NK-92 (cell line): Measurements from ENCODE around the gene SMARCC1.
"Not testable (repeated sequence)": the region's sequence is repeated elsewhere in the genome, so short reads cannot be mapped to it uniquely, and the experiment has no call there.

Experiments used
- DNase-seq: peaks from one replicate; lab custom pipeline; 2025; ENCODE audit not compliant: unreplicated experiment; lab: John Stamatoyannopoulos, UW

The SMARCC1 gene

DNA sequence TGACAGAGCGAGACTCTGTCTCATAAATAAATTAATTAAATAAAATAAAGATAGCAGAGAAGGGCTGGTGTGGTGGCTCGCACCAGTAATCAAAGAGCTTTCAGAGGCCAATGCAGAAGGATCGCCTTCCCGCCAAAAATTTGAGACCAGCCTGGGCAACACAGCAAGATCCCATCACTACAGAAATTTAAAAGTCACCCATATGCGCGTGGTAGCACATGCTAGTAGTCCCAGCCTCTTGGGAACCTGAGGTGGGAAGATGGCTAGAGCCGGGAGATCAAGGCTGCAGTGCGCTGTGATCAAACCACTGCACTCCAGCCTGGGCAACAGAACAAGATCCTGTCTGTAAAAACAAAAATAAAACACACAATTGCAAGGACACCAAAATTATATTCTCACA lies 9.6 kb downstream of the SMARCC1 start:
- no peak for DNase-seq

- DNase-seq, result no peak
Observed at GRCh38 chr3:47766186-47766585, 15.5 kb downstream of the SMARCC1 start.

GRCh38 chr3:47762233-47762632 lies 19.5 kb downstream of the SMARCC1 start:
- DNase-seq, result no peak

- DNase-seq, result no peak
Observed at GRCh38 chr3:47761046-47761445, 20.6 kb downstream of the SMARCC1 start.

DNA sequence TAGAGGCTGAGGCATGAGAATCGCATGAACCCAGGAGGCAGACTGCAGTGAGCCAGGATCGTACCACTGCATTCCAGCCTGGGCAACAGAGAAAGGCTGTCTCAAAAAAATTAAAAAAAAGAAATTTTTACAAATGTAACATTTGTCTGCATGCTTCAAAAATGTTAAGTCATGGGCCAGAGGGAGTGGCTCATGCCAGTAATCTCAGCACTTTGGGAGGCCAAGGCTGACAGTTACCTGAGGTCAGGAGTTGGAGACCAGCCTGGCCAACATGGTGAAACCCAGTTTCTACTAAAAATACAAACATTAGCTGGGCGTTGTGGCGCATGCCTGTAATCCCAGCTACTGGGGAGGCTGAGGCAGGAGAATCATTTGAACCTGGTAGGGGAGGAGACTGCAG lies 21.5 kb downstream of the SMARCC1 start:
- not testable (repeated sequence) for DNase-seq

- no peak for DNase-seq
Observed at GRCh38 chr3:47758261-47759025, 23.2 kb downstream of the SMARCC1 start.

GRCh38 chr3:47752716-47753115 lies 29.0 kb downstream of the SMARCC1 start:
- DNase-seq, result no peak

GRCh38 chr3:47750811-47751354 lies 30.8 kb downstream of the SMARCC1 start:
- not testable (repeated sequence) for DNase-seq

DNA sequence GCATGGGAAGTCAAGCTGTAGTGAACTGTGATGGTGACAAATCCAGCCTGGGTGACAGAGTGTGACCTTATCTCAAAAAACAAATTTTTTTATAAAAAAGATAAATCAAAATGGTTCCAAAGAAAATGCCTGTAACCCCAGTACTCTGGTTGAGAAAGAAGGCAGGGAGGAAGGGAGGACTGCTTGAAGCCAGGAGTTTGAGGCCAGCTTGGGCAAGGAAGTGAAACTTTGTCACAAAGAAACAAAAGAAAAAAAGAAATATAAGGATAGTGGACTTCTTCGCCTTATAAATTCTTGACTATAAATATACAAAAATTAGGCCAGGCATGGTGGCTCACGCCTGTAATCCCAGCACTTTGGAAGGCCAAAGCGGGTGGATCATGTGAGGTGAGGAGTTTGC lies 34.1 kb downstream of the SMARCC1 start:
- no peak for DNase-seq

DNA sequence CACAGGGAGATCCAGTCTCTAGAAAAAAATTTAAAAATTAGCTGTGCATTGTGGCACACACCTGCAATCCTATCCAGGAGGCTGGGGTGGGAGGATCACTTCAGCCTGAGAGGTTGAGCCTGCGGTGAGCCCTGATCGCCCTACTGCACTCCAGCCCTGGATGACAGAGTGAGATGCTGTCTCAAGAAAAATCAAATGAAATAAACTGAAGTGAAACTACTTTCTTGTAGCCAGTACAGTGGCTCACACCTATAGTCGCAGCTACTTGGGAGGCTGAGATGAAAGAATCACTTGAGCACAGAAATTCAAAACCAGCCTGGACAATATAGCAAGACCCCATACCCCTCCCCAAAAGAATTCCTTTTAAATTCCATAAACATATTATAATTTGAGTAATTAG lies 35.4 kb downstream of the SMARCC1 start:
- no peak for DNase-seq

- no peak for DNase-seq
Observed at GRCh38 chr3:47743855-47744254, 37.8 kb downstream of the SMARCC1 start.

DNA sequence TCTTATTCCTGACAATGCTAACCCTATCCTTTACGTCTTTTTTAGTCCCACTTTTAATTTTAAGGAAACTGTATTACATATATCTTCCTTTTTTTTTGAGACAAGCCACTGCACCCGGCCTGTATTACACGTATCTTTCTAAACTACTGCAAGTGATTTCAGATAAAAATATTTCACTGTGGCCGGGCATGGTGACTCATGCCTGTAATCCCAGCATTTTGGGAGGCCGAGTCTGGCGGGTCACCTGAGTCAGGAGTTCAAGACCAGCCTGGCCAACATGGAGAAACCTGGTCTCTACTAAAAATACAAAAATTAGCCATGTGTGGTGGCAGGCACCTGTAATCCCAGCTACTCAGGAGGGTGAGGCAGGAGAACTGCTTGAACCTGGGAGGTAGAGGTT lies 38.3 kb downstream of the SMARCC1 start:
- DNase-seq, result not testable (repeated sequence)

GRCh38 chr3:47741925-47742324 lies 39.8 kb downstream of the SMARCC1 start:
- DNase-seq, result no peak

GRCh38 chr3:47732143-47732542 lies 49.5 kb downstream of the SMARCC1 start:
- no peak for DNase-seq

GRCh38 chr3:47731061-47731460 lies 50.6 kb downstream of the SMARCC1 start:
- no peak for DNase-seq

DNA sequence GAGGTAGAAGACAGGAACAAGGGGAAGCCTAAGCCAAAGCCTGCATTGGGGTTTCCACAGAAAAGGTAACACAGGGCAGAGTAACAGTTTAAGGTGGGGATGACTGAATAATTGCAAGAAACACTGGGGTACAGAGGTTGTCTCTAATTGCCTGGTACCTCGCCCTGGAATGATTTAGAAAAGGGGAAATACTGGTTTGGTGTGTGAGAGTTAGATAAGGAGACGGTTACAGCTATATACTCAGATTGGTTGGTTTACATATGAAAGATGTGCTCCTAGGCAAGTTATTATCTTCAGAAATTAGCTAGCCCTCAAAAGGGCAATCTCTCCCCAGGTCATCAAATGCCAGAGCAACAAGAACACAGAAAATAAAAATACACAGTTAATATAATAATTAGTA lies 58.8 kb downstream of the SMARCC1 start:
- DNase-seq, result no peak

GRCh38 chr3:47717448-47717847 lies 64.2 kb downstream of the SMARCC1 start:
- DNase-seq, result not testable (repeated sequence)

GRCh38 chr3:47716656-47717055 lies 65.0 kb downstream of the SMARCC1 start:
- no peak for DNase-seq

DNA sequence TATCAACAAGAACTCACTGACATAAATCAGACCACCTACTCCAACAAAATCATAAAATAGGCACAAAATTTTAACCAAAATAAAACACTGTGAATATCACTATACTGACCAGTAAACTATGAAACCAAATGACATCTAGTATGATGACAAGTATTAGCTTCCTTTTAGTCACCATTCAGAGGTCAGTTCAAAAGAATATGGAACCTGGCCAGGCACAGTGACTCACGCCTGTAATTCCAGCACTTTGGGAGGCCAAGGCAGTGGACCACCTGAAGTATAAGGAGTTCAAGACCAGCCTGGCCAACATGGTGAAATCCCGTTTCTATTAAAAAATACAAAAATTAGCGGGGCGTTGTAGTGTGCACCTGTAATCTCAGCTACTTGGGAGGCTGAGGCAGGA lies 65.8 kb downstream of the SMARCC1 start:
- no peak for DNase-seq

- DNase-seq, result no peak
Observed at GRCh38 chr3:47714606-47715005, 67.1 kb downstream of the SMARCC1 start.

DNA sequence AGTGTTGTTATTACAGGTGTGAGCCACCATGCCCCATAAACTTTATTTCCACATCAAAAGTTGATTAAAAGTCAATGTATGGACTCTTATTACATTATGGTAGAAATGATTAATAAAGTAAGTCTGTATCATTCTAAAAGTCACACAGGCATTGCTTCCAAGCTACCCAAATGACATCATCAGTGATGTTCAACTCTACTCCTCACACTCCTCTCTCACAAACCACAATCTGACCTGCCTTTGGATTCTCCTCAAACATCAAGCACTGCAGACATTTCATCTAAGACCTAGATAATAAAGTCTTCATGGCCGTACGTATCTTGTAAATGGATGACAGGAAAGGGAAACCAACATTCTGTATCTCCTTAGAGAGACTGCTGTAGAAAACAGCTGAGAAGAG lies 68.0 kb downstream of the SMARCC1 start:
- no peak for DNase-seq

DNA sequence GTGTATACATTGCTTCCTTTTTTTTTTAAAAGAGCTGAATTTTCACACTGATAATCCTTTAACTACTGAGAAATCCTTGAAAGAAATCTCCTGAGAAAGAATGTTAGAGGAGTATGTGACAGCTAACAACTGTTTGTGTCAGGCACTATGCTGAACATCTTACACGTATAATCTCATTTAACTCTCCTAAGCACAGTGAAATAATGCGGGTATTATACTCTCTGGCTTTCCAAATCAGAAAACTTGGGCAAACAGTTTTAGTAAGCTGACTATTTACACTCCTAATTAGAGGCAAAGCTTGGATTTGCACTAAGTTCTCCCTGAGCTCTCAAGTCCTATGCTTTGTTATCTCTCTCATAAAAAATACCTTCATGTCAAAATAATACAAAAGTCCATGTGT lies 69.3 kb downstream of the SMARCC1 start:
- no peak for DNase-seq

GRCh38 chr3:47711596-47711995 lies 70.1 kb downstream of the SMARCC1 start:
- no peak for DNase-seq
